Putamen (tissue), 1 donor: ENCODE results near the gene RIN2.
"Not testable (repeated sequence)": the region's sequence is repeated elsewhere in the genome, so short reads cannot be mapped to it uniquely, and the experiment has no call there.

Experiments
- DNase-seq: peaks from one replicate; pipeline ENCODE4 v3.0.0-alpha.2; 2016; ENCODE audit warnings: low spot score

Gene RIN2

DNA sequence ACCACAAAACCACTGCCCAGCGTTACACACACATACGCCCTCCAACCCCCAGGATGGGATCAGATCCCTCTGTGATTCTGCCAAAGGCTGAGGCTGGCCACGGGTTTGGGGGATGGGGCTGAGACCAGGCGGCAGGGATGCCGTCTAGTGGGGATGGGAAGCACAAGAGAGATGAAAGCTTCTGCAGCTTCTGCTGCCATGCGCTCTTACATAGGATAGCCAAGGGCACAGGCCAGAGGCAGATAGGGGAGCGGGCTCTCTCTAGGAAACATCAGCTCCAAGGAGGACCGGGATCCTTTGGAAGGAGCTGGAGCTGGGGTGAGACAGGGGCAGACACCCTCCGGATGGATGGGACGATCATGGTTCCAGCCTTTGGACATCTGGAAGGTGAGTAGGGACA lies 18.7 kb upstream of the RIN2 start:
- no peak for DNase-seq

- DNase-seq: no peak
Measured at GRCh38 chr20:19740512-19740911, 17.5 kb upstream of the RIN2 start.

DNA sequence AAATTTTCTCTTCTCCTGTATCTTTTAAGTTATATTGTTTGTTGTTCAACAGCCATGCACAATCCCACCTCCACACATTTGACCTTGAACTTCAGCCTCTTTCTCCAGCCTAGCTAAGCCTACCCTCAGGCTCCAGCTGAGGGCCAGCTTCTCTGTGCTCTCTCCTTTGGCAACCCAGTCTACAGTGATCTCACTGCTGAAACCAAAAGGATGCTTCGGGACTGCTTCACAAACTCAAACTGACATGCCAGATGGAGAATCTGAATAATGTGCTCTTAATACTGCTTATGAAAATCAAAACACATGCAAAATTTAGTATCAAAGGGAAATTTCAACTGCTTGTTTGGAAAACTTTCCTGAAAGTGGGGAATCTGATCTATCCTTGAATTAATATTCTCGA lies 16.1 kb upstream of the RIN2 start:
- DNase-seq: no peak

GRCh38 chr20:19742974-19743639 lies 15.0 kb upstream of the RIN2 start:
- DNase-seq: no peak

GRCh38 chr20:19743640-19743995 lies 14.4 kb upstream of the RIN2 start:
- no peak for DNase-seq

- no peak for DNase-seq
Measured at GRCh38 chr20:19745106-19745505, 13.0 kb upstream of the RIN2 start.

- DNase-seq: no peak
Measured at GRCh38 chr20:19745584-19745983, 12.5 kb upstream of the RIN2 start.

- DNase-seq: no peak
Measured at GRCh38 chr20:19746396-19746795, 11.7 kb upstream of the RIN2 start.

GRCh38 chr20:19747903-19748302 lies 10.2 kb upstream of the RIN2 start:
- DNase-seq: no peak

- DNase-seq: no peak
Measured at GRCh38 chr20:19748681-19749080, 9.4 kb upstream of the RIN2 start.

DNA sequence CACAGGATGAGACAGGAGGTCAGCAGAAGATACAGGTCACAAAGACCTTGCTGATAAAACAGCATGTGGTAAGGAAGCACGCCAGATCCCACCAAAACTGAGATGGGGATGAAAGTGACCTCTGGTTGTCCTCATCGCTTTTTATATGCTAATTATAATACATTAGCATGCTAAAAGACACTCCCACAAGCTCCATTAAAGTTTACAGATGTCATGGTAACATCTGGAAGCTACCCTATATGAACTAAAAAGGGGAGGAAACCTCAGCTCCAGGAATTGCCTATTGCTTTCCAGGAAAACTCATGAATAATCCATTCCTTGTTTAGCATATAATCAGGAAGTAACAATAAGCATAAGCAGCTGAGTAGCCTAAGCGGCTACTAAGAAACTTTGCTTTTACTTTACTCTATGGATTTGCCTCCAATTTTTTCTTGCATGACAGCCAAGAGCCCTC lies 8.4 kb upstream of the RIN2 start:
- DNase-seq: no peak

DNA sequence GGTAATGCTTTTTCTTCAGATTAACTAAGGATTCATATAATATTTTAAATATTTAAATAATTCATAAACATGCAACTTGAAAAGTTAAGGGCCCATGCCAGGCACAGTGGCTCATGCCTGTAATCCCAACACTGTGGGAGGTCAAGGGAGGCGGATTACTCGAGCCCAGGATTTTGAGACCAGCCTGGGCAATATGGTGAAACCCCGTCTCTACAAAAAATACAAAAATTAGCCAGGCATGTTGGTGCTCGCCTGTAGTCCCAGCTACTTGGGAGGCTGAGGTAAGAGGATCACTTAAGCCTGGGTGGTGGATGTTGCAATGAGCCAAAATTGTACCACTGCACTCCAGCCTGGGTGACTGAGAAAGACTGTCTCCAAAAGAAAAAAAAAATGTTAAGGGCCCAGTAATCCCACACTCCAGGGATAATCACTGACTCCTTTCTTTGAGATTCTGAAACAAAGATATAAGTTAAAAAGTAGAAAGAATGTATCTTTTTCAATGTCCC lies 7.9 kb upstream of the RIN2 start:
- no peak for DNase-seq

DNA sequence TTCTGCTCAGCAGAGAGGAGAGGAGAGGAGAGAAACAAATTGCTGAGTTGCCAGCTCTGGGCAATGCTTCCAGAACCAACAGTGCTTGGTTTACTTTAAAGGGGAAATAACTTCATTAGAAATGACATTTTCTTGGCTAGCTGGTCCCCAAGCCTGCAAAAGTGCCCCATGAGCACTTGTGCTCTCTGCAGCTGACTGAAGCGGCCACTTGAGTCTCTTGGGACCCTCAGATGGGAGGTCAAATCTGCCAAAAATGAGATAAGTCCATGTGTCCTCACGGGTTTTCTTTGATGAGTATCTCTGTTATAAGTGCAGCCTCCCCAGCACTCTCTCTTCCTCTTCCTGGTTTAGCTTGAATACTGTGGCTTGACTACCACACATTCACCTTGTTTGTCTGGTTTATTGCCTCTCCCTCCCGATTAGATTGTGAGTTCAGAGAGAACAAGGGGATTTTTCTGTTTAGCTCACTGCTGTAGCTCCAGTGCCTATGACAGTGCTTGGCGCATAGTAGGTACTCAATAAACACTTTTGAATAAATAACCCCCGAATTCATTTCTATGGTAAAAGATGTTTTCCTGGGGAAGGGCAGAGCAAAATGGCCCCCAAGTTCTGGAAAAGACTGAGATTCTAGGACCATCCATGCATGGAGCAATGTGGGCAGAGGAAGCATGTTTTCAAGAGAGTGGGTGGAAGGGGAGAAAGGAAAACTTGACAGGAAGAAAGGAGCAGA lies 7.0 kb upstream of the RIN2 start:
- DNase-seq: no peak

DNA sequence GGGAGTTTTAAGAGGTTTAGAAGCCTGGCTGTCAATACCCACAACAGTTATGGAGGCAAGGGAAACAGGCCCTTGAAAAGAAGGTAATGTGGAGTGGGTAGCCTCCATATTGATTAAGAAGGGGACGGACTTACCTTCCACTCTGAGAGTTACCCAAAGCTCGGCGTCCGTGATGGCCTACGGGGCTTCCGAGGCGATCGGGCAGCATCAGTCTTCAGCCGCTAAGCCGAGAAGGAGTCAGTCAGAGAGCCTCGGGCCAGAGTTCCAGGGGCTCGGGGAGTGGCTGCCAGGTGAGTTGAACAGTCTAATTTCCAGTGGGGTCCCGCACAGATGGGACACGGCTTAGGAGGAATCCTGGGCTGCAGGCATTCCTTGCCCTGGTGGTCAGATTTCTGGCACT lies 3.9 kb upstream of the RIN2 start:
- DNase-seq: not testable (repeated sequence)

DNA sequence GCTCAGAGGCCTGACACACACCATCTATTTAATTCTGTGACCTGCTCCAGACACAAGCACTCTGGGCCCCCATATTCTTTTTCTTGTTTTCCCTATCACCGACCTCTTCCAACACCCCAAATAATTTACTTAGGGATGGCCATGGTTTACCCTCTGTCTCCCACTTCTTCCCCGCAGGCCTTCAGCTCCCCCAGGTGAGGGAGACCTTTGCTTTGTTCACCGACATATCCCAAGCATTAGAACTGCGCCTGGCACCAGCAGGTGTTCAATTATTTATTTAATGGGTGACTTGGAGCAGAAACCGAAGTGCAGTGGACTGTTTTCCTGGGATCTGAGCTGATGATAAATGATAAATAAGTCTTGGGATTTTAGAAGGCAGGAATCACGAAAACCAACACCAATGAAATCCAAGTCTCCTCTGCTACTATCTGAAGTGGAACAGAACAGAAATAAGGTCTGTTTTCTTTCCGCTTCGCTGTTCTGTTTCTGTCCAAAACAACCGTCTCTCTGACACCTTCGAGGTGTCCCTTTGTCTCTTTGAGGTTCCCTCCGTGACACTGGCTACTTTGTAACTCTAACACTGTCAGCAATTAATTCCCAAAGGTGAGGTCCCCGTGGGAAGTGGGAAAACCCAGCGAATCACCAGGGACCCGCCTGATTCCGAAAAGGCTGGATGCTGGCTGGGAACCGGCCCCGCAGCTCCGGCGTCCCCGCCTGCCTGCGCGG lies 1.1 kb upstream of the RIN2 start:
- no peak for DNase-seq

DNA sequence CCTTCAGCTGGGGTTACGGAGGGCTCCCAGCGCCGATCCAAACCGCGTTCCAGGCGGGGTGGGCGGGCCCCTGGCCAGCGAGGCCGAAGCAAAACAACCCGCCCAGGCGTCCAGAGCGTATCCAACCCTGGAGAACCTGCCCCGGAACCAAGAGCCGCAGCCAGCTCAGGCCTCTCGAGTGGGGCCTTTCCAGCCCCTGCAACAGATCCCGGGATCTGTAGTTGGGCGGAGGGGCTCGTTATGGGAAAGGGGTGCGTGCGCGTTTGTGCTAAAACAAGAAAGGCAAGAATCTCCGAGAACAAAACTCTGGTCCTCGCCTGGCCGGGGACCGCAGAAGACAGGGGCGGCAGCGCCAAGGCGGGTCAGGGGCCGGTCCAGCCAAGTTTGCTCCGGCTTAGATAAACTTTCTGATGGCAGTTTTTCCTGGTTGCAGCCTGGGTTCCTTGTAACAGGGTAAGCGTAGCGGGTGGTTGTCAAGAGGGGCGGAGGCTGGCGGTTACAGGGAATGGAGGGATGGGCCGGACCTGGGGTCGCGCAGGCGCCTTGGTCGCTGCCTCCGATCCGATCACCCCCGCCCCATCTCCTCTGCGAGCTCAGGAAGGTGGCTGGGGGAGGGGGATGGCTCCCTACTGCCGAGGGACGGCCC lies 448 bp upstream of the RIN2 start:
- peak; percentile 82 for DNase-seq

- DNase-seq: peak; percentile 53
Measured at GRCh38 chr20:19758501-19759331, 658 bp downstream of the RIN2 start.

DNA sequence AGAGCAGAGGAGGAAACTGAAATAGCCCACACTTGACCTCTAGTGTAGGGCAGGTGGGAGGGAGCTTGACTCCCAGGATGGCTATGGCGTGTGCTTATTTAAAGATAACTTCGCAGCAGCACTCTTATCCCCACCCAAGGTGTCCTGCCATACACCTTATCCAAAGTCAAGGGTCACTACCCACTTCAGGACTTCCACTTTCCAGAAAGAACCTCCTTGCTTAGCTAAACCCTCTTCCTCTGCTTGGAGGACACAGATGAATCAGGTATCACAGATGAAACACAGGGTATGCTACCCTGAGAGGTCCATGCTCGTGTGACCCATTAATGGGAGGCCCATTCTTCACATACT lies 2.3 kb downstream of the RIN2 start:
- no peak for DNase-seq

DNA sequence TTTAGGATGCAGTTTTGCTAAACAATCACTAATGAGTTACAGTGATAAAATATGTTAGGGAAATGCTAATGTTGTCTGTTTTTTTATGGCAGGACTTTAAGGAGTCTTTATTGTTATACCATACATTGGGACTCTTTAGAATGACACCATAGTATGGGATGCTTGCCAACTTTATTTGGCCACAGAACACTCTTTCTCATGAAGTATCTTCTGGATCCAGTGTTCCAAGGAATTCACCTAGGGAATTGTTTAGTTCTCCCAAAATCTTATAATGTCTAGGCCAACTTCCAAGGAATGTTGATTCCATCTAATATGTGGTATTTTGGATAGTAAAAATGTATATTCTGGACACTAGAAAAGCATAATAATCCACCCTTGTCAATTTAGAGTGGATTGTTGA lies 3.3 kb downstream of the RIN2 start:
- DNase-seq: no peak

- no peak for DNase-seq
Measured at GRCh38 chr20:19761841-19762240, 3.8 kb downstream of the RIN2 start.

DNA sequence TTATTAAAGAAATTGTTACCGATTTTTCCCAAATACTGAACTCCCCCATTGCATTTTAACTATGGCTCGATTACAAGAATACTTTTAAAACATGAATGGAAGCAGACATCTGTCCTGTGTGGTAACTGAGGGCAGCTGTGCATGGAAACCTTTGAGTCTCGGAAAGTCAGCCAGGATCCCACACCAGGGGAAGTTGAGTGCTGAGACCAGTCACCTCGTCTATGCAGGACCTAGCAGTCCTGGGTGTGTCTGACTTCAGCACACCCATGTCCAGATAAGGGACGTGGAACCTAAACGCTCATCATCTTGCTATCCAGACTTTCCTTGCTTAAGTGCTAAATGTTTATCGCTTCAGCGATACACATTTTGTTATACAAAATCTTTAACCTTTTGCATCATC lies 6.1 kb downstream of the RIN2 start:
- no peak for DNase-seq

- no peak for DNase-seq
Measured at GRCh38 chr20:19765266-19765665, 7.2 kb downstream of the RIN2 start.
